Astrocyte (in vitro differentiated cells and primary cell): ENCODE results near the gene C6orf118. TPM values are rescaled to one million over a fixed set of nuclear protein-coding genes. Genes with fewer than 3 reads are reported as not detected.

Experiments used
- DNase-seq: peaks from one replicate; pipeline ENCODE4 v3.0.0-alpha.2; 2010; ENCODE audit warnings: low read depth
- FAIRE-seq: peaks from 2 replicates; lab custom pipeline; 2011; peaks lifted over from hg19 to GRCh38; lab: Jason Lieb, UNC
- H2AFZ ChIP-seq: 2 replicates; pipeline ENCODE4 v1.6.0; 2012; ENCODE audit warnings: low read depth, low read length, inconsistent platforms
- H3K27ac ChIP-seq: 2 replicates; pipeline ENCODE4 v1.5.1; 2011; ENCODE audit warnings: low read depth, low read length, inconsistent platforms
- H3K27me3 ChIP-seq: 2 replicates; pipeline ENCODE4 v1.6.0; 2011; ENCODE audit warnings: low read length, inconsistent platforms; ENCODE audit not compliant: insufficient read depth
- H3K36me3 ChIP-seq: 2 replicates; pipeline ENCODE4 v1.5.1; 2011; ENCODE audit warnings: low read length, inconsistent platforms; ENCODE audit not compliant: insufficient read depth
- H3K4me1 ChIP-seq: 2 replicates; pipeline ENCODE4 v1.5.1; 2011; ENCODE audit warnings: low read length, inconsistent platforms; ENCODE audit not compliant: insufficient read depth
- H3K4me2 ChIP-seq: 2 replicates; pipeline ENCODE4 v1.6.0; 2012; ENCODE audit warnings: low read length, inconsistent platforms
- H3K4me3 ChIP-seq: 2 replicates; pipeline ENCODE4 v1.5.1; 2011; ENCODE audit warnings: low read depth, mild to moderate bottlenecking, low read length, inconsistent platforms; ENCODE audit not compliant: insufficient read depth
- H3K79me2 ChIP-seq: 2 replicates; pipeline ENCODE4 v1.6.0; 2012; ENCODE audit warnings: mild to moderate bottlenecking, low read length, inconsistent platforms; ENCODE audit not compliant: insufficient read depth
- H3K9ac ChIP-seq: 2 replicates; pipeline ENCODE4 v1.6.0; 2012; ENCODE audit warnings: mild to moderate bottlenecking, low read length, inconsistent platforms
- H3K9me3 ChIP-seq: 2 replicates; pipeline ENCODE4 v1.5.1; 2012; ENCODE audit warnings: low read depth, mild to moderate bottlenecking, low read length, inconsistent platforms; ENCODE audit not compliant: insufficient read depth
- H4K20me1 ChIP-seq: 2 replicates; pipeline ENCODE4 v1.6.0; 2012; ENCODE audit warnings: low read length, inconsistent platforms; ENCODE audit not compliant: insufficient read depth
- H3K27ac Mint-ChIP-seq: one replicate; pipeline ENCODE4 v1.8.0; 2021; ENCODE audit warnings: mild to moderate bottlenecking, mixed read lengths; ENCODE audit not compliant: unreplicated experiment
- H3K27me3 Mint-ChIP-seq: one replicate; pipeline ENCODE4 v1.8.0; 2021; ENCODE audit warnings: low read depth, mixed read lengths; ENCODE audit not compliant: unreplicated experiment
- H3K36me3 Mint-ChIP-seq: one replicate; pipeline ENCODE4 v1.8.0; 2021; ENCODE audit warnings: low read depth, mixed read lengths; ENCODE audit not compliant: unreplicated experiment
- H3K4me1 Mint-ChIP-seq: one replicate; pipeline ENCODE4 v1.8.0; 2021; ENCODE audit warnings: low read depth, mixed read lengths; ENCODE audit not compliant: unreplicated experiment
- H3K4me3 Mint-ChIP-seq: one replicate; pipeline ENCODE4 v1.8.0; 2021; ENCODE audit warnings: mild to moderate bottlenecking, moderate library complexity, mixed read lengths; ENCODE audit not compliant: unreplicated experiment
- H3K9me3 Mint-ChIP-seq: one replicate; pipeline ENCODE4 v1.8.0; 2021; ENCODE audit warnings: mild to moderate bottlenecking, mixed read lengths; ENCODE audit not compliant: unreplicated experiment
- EZH2 ChIP-seq: IDR thresholded peaks from 2 replicates; pipeline ENCODE4 v1.6.1; 2012; ENCODE audit warnings: mild to moderate bottlenecking, low read length, inconsistent platforms; ENCODE audit not compliant: insufficient read depth
- total RNA-seq: library from RNA; stranded (reverse); gene quantifications from 2 replicates; pipeline ENCODE4 v1.2.1, GENCODE V29; 2021
- TF ChIP-seq, protein P1 (sequence below): IDR thresholded peaks from 2 replicates; pipeline ENCODE4 v1.5.1; 2011; ENCODE audit warnings: low read depth, mild to moderate bottlenecking, inconsistent platforms, low read length, moderate library complexity; ENCODE audit not compliant: insufficient read depth

Gene C6orf118
- total RNA-seq, 1 donor from 2014 or later = not detected

DNA sequence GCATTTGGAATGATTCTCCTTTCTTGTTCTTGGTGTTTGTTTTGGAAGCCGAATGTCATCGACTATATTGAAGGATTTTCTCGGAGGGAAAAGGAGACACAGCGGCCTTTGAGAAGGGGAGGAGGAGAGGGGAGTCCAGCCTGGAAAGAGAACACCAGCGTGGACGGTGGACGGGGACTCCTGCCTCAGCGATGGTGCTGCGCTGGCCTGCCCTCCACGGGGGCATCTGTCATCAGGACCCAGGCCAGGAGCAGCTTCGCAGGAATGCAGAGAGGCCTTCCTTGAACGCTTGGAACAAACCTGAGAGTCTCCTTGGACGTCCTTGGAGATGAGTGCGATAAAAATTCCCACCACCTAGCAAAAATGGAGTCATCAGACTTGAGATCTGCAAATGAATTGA, 8.3 kb upstream of the C6orf118 start:
- Histone ChIP-seq H3K4me2 (no peak overlapping the region), H2AFZ (no peak overlapping the region), H3K9ac (no peak overlapping the region), H3K79me2 (no peaks in the 10 kb centered on the region), H3K36me3 (no peaks in the 10 kb centered on the region), H3K9me3 (no peaks in the 10 kb centered on the region), H3K27me3 (no peaks in the 10 kb centered on the region), H3K4me3 (no peak overlapping the region), H4K20me1 (no peaks in the 10 kb centered on the region), H3K27ac (no peak overlapping the region), H3K4me1 (no peaks in the 10 kb centered on the region)
- Mint-ChIP-seq H3K4me1 (no peaks in the 10 kb centered on the region), H3K36me3 (no peaks in the 10 kb centered on the region), H3K9me3 (peaks cover 18% of the 10 kb centered on the region), H3K27me3 (no peaks in the 10 kb centered on the region), H3K4me3 (no peak overlapping the region), H3K27ac (no peak overlapping the region)
- FAIRE-seq = no peak
- TF ChIP-seq, protein P1, sequence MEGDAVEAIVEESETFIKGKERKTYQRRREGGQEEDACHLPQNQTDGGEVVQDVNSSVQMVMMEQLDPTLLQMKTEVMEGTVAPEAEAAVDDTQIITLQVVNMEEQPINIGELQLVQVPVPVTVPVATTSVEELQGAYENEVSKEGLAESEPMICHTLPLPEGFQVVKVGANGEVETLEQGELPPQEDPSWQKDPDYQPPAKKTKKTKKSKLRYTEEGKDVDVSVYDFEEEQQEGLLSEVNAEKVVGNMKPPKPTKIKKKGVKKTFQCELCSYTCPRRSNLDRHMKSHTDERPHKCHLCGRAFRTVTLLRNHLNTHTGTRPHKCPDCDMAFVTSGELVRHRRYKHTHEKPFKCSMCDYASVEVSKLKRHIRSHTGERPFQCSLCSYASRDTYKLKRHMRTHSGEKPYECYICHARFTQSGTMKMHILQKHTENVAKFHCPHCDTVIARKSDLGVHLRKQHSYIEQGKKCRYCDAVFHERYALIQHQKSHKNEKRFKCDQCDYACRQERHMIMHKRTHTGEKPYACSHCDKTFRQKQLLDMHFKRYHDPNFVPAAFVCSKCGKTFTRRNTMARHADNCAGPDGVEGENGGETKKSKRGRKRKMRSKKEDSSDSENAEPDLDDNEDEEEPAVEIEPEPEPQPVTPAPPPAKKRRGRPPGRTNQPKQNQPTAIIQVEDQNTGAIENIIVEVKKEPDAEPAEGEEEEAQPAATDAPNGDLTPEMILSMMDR = no peak
- no peak for TF ChIP-seq EZH2
- DNase-seq = no peak

DNA sequence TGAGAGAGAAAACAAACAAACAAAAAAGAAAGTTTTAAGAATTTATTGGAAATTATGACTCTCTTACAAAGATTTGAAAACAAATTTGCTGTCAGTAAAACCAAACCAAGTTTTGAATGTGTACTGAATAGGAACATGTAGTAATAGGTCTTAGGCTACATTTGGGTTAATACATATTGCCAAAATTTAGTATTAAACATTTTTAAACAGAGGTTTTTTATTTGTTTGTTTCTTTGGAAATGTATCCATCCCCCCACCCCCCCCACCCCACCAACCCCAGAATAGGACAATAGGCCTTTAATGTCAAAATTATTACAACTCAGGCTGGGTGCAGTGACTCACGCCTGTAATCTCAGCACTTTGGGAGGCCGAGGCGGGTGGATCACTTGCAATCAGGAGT, 2.5 kb downstream of the C6orf118 start:
- DNase-seq (no peak), FAIRE-seq (no peak)
- H3K27ac ChIP-seq = no peak overlapping the region
- no peaks in the 10 kb centered on the region for H4K20me1 ChIP-seq
- Mint-ChIP-seq H3K4me3 (no peak overlapping the region), H3K9me3 (no peaks in the 10 kb centered on the region), H3K36me3 (no peaks in the 10 kb centered on the region), H3K4me1 (no peaks in the 10 kb centered on the region), H3K27ac (no peak overlapping the region), H3K27me3 (peaks cover 24% of the 10 kb centered on the region)
- no peak overlapping the region for H2AFZ ChIP-seq
- no peak overlapping the region for H3K9ac ChIP-seq
- H3K27me3 ChIP-seq = no peaks in the 10 kb centered on the region
- H3K79me2 ChIP-seq = no peaks in the 10 kb centered on the region
- no peak for TF ChIP-seq EZH2
- TF ChIP-seq, protein P1 = no peak
- no peak overlapping the region for H3K4me3 ChIP-seq
- no peak overlapping the region for H3K4me2 ChIP-seq
- no peaks in the 10 kb centered on the region for H3K9me3 ChIP-seq
- H3K36me3 ChIP-seq = no peaks in the 10 kb centered on the region
- peaks cover 3% of the 10 kb centered on the region for H3K4me1 ChIP-seq

DNA sequence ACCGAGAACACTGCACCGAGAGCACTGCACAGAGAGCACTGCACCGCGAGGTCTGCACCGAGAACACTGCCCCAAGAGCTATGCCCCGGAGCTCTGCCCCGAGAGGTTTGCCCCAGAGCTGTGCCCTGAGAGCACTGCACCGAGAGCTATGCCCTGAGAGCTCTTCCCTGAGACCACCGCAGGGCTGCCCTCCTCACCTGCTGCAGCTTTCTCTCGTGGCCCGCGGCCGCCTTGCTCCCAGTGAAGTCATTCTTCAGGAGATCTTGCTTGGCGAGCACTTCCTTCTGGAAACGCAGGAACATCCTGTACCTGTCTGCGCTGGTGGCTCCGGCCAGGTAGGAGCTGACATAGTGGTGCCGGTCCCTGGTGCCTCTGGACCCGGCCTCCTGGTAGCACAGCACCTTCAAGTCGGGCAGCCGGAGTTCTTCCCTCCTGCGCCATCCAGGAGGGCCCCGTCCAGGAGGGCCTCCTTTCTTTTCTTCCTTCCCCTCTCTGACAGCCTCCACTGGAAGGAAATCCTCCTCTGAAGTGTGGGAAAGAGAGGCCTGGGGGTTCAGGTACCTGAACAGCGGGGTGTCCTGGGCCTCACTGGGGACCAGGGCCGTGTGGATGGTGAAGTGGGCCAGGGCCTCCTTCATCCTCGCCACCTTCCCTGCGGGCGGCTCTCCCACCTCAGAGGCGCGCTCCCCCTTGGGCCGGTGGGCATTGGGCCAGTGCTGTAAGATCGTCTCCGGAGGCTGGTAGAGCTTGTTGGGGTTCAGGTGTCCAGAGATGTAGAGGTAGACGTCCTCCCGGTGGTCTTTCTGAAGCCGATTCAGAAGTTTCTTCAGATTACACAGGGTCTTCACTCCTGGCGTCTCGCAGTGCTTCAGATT, 7.8 kb downstream of the C6orf118 start:
- Histone ChIP-seq H3K4me1 (no peaks in the 10 kb centered on the region), H3K27me3 (no peaks in the 10 kb centered on the region), H3K4me2 (no peak overlapping the region), H3K9ac (no peak overlapping the region), H4K20me1 (no peaks in the 10 kb centered on the region), H2AFZ (no peak overlapping the region), H3K27ac (no peak overlapping the region), H3K9me3 (no peaks in the 10 kb centered on the region), H3K36me3 (no peaks in the 10 kb centered on the region), H3K4me3 (no peak overlapping the region), H3K79me2 (no peaks in the 10 kb centered on the region)
- TF ChIP-seq, protein P1 = no peak
- TF ChIP-seq EZH2 = no peak
- DNase-seq (no peak), FAIRE-seq (no peak)
- Mint-ChIP-seq H3K9me3 (no peaks in the 10 kb centered on the region), H3K36me3 (no peaks in the 10 kb centered on the region), H3K27me3 (peaks cover 3% of the 10 kb centered on the region), H3K4me1 (no peaks in the 10 kb centered on the region), H3K4me3 (no peak overlapping the region), H3K27ac (no peak overlapping the region)
